ENCODE results near the gene LY6G6D.

LY6G6D gene

DNA sequence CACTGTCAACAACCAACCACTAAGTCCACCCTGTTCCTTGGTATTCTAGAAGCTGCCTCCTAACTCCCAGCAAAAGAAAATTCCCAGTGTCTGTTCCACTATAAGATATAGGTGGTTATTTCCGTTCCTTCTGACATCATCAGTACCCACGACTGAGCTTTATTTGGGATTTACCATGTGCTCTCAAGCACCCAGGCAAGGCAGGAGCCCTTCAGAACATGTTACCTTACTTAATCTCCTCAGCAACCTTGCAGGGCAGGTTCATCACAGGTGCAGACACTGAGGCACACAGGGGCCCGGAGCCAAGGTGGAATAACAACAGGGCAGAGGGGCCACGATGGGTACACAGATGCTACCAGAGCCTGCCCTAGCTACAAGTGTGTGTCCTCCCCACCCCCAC is 22.8 kb upstream of the LY6G6D start:
- peaks cover 0 to 3% (median 0%) of the 10 kb centered on the region in 5 donors for H3K4me1 ChIP-seq (ENCODE audit: control insufficient read depth in 5 of 5, insufficient read depth in 5 of 5, low read length in 5 of 5)
- H3K9me3 ChIP-seq (ENCODE audit: control insufficient read depth in 5 of 5, low read length in 5 of 5): no peaks in the 10 kb centered on the region
- no peaks in the 10 kb centered on the region for H3K27me3 ChIP-seq (ENCODE audit: control insufficient read depth in 5 of 5, insufficient read depth in 4 of 5, low read length in 5 of 5)
- no peak overlapping the region for H3K9ac ChIP-seq (ENCODE audit: low read length in 5 of 5)
- peaks cover 3 to 96% (median 78%) of the 10 kb centered on the region in 5 donors for H3K36me3 ChIP-seq (ENCODE audit: control insufficient read depth in 5 of 5, insufficient read depth in 5 of 5, low read length in 5 of 5)
- no peak overlapping the region for H3K4me3 ChIP-seq (ENCODE audit: low read depth in 1 of 5, low read length in 5 of 5)
- no peak overlapping the region for H3K27ac ChIP-seq (ENCODE audit: low read depth, low read length)

DNA sequence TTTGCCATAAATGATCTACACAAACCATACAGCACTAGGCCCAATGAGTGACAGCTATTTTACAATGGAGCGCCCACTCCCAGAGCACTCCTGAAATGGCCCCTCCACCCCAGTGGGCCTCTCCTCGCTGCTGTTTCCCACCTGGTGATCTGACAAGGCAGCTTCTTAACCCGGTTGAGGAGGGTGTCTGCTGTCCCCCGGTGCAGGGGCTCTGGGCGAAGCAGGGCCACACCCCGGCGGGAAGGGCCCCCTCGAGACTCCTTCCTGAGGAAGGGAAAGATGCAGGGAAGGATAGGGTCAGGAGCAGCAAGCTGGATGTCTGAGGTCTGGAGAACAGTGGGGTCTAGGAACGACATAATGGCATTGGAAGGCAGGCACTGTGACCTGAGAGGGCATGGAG is 22.3 kb upstream of the LY6G6D start:
- H3K4me3 ChIP-seq (ENCODE audit: low read depth in 1 of 5, low read length in 5 of 5): no peak overlapping the region
- H3K9me3 ChIP-seq (ENCODE audit: control insufficient read depth in 5 of 5, low read length in 5 of 5): no peaks in the 10 kb centered on the region
- peaks cover 0 to 7% (median 0%) of the 10 kb centered on the region in 5 donors for H3K4me1 ChIP-seq (ENCODE audit: control insufficient read depth in 5 of 5, insufficient read depth in 5 of 5, low read length in 5 of 5)
- no peaks in the 10 kb centered on the region for H3K27me3 ChIP-seq (ENCODE audit: control insufficient read depth in 5 of 5, insufficient read depth in 4 of 5, low read length in 5 of 5)
- H3K9ac ChIP-seq (ENCODE audit: low read length in 5 of 5): no peak overlapping the region
- peaks cover 4 to 95% (median 78%) of the 10 kb centered on the region in 5 donors for H3K36me3 ChIP-seq (ENCODE audit: control insufficient read depth in 5 of 5, insufficient read depth in 5 of 5, low read length in 5 of 5)
- H3K27ac ChIP-seq (ENCODE audit: low read depth, low read length): no peak overlapping the region

DNA sequence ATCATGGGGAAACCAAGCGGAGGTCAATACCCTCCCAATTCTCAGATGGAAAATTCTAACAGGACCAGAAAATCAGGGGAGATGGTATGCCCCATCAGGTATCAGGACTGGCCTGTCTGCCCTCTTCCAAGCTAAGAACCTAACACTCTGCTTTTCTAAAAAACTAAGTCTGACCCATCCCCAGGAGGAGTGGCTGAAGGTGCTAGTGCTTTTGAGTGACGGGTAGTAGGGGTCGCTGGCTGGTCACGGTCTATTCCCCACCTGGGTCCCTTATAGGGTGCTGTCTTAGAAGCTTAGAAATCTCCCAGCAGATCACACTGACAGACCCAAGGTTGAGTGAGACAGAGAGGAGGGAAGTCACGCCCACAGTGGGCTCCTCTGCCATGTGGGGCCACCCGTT is 21.6 kb upstream of the LY6G6D start:
- no peak overlapping the region for H3K27ac ChIP-seq (ENCODE audit: low read depth, low read length)
- no peaks in the 10 kb centered on the region for H3K27me3 ChIP-seq (ENCODE audit: control insufficient read depth in 5 of 5, insufficient read depth in 4 of 5, low read length in 5 of 5)
- H3K36me3 ChIP-seq (ENCODE audit: control insufficient read depth in 5 of 5, insufficient read depth in 5 of 5, low read length in 5 of 5): peaks cover 5 to 89% (median 71%) of the 10 kb centered on the region in 5 donors

DNA sequence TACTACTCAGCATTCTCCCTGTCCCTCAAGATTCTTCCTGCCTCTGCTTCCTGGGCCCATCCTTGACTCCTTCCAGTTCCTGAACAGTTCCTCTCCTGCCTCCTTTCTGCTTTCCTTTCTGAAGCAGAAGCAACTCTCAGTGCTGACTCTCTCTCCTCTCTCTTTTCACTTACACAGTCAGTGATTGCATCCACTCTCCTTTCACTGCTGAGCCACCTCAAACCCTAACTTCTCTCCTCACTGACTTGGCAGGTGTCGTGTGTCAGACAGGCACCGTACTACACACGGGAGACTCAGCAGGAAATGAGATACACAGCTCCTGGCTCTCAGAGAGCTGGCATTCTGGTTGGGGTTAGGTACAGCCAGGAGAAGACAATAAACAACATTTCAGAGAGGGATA is 17.6 kb upstream of the LY6G6D start:
- Histone ChIP-seq H3K9me3 (ENCODE audit: control insufficient read depth in 5 of 5, low read length in 5 of 5) (no peaks in the 10 kb centered on the region), H3K27me3 (ENCODE audit: control insufficient read depth in 5 of 5, insufficient read depth in 4 of 5, low read length in 5 of 5) (no peaks in the 10 kb centered on the region), H3K36me3 (ENCODE audit: control insufficient read depth in 5 of 5, insufficient read depth in 5 of 5, low read length in 5 of 5) (peaks cover 2 to 69% (median 47%) of the 10 kb centered on the region in 5 donors), H3K4me1 (ENCODE audit: control insufficient read depth in 5 of 5, insufficient read depth in 5 of 5, low read length in 5 of 5) (peaks cover 6 to 26% (median 19%) of the 10 kb centered on the region in 5 donors), H3K4me3 (ENCODE audit: low read depth in 1 of 5, low read length in 5 of 5) (no peak overlapping the region), H3K27ac (ENCODE audit: low read depth, low read length) (no peak overlapping the region), H3K9ac (ENCODE audit: low read length in 5 of 5) (peak overlapping the region in 1 of 5 donors; percentile 10)

More for the DNA sequence above, 21.6 kb upstream of the LY6G6D start:
- H3K9ac ChIP-seq (ENCODE audit: low read length in 5 of 5): no peak overlapping the region
- no peak overlapping the region for H3K4me3 ChIP-seq (ENCODE audit: low read depth in 1 of 5, low read length in 5 of 5)
- no peaks in the 10 kb centered on the region for H3K9me3 ChIP-seq (ENCODE audit: control insufficient read depth in 5 of 5, low read length in 5 of 5)
- H3K4me1 ChIP-seq (ENCODE audit: control insufficient read depth in 5 of 5, insufficient read depth in 5 of 5, low read length in 5 of 5): peaks cover 0 to 7% (median 0%) of the 10 kb centered on the region in 5 donors

DNA sequence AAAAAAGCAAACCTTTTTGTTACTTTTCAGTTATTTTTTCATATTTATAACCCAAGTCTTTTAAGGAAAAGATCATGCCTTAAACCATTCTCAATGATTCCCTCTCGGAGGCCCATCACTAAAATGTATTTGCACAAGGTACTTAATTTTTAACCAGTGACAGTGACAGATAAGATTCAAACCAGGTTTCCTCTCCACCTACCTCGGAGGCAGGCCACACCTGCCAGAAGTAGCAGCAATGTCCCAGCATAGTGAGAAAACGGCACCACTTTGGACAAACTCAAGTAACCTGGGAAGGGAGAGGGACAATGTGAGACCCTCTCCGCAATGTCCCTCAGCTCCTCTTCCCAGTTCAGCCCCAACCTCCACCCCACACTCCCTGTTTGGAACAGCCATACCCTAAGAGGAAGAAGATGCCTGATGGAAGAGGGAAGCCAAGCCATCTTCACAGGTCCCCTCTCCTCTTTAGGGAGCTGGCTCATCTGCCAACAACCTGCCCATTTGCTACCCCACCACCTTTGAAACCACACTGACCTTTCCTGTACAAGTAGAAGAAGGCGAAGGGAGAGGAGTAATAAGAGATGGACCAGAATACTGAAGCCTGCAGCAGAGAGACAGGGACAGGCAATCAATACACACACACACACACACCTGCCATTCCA is 14.3 kb upstream of the LY6G6D start:
- Histone ChIP-seq H3K27ac (ENCODE audit: low read depth, low read length) (no peak overlapping the region), H3K9ac (ENCODE audit: low read length in 5 of 5) (peak overlapping the region in 2 of 5 donors; percentile 9 to 30), H3K9me3 (ENCODE audit: control insufficient read depth in 5 of 5, low read length in 5 of 5) (no peaks in the 10 kb centered on the region), H3K4me1 (ENCODE audit: control insufficient read depth in 5 of 5, insufficient read depth in 5 of 5, low read length in 5 of 5) (peaks cover 6 to 38% (median 24%) of the 10 kb centered on the region in 5 donors), H3K4me3 (ENCODE audit: low read depth in 1 of 5, low read length in 5 of 5) (no peak overlapping the region), H3K36me3 (ENCODE audit: control insufficient read depth in 5 of 5, insufficient read depth in 5 of 5, low read length in 5 of 5) (peaks cover 2 to 38% (median 22%) of the 10 kb centered on the region in 5 donors), H3K27me3 (ENCODE audit: control insufficient read depth in 5 of 5, insufficient read depth in 4 of 5, low read length in 5 of 5) (no peaks in the 10 kb centered on the region)

DNA sequence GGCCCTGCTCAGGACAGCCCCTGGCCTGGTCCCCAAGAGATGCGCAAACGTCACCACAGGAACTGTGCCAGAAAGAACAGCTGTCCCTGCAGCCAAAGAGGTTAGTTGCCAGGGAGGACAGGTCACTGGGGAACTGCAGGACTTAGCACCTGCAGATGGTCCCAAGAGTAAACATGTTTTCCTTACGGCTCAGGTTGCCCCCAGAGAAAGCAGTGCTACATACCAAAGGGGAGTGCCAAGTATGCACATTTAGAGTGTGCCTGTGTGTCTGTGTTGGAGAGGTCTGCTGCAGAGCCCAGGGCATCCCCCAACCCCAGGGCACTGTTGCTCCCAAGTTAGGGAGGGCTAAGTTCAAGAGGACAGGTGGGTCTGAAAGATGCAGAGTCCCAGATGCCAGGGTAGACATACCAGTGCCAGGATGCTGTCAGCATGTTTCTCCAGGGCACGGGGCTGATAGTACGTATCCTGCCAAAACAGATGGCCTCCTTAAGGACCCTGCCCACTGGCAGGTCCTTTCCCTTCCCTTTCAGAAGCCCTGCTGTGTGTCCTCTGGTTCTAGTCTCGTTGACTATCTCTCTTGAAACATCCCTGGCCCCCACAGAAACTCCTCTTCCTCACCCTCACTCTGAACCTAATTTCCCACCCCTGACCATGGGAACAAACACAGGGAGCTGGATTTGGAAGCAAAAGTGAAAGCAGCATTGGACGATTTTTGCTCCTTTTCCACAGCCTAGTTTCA is 13.3 kb upstream of the LY6G6D start:
- peaks cover 2 to 29% (median 14%) of the 10 kb centered on the region in 5 donors for H3K36me3 ChIP-seq (ENCODE audit: control insufficient read depth in 5 of 5, insufficient read depth in 5 of 5, low read length in 5 of 5)
- H3K4me1 ChIP-seq (ENCODE audit: control insufficient read depth in 5 of 5, insufficient read depth in 5 of 5, low read length in 5 of 5): peaks cover 6 to 35% (median 24%) of the 10 kb centered on the region in 5 donors
- no peaks in the 10 kb centered on the region for H3K9me3 ChIP-seq (ENCODE audit: control insufficient read depth in 5 of 5, low read length in 5 of 5)
- H3K27ac ChIP-seq (ENCODE audit: low read depth, low read length): peak overlapping the region; percentile 97
- H3K4me3 ChIP-seq (ENCODE audit: low read depth in 1 of 5, low read length in 5 of 5): peak overlapping the region; percentile 89 to 98 (median 94)
- peak overlapping the region; percentile 90 to 97 (median 96) for H3K9ac ChIP-seq (ENCODE audit: low read length in 5 of 5)
- no peaks in the 10 kb centered on the region for H3K27me3 ChIP-seq (ENCODE audit: control insufficient read depth in 5 of 5, insufficient read depth in 4 of 5, low read length in 5 of 5)

DNA sequence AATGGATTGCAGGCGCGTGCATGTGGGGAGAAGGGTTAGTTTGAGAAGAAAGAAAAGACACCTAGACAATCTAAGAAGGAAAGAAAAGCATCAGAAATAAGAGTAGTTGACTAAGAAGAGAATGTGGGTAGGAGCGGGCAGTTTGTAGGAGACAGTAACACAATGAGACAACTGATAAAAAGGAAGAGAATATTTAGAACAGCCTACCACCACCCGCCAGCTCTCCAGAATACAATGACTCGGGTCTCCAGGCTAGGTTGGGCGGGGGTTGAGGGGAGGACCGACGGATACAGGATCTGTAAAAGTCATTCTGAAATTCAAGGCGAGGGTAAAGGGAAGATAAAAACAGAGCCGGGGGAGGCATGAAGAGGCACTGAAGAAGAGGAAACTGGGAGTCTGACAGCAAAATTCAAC is 12.7 kb upstream of the LY6G6D start:
- H3K27ac ChIP-seq (ENCODE audit: low read depth, low read length): peak overlapping the region; percentile 97
- peak overlapping the region; percentile 90 to 97 (median 96) for H3K9ac ChIP-seq (ENCODE audit: low read length in 5 of 5)
- peaks cover 2 to 24% (median 12%) of the 10 kb centered on the region in 5 donors for H3K36me3 ChIP-seq (ENCODE audit: control insufficient read depth in 5 of 5, insufficient read depth in 5 of 5, low read length in 5 of 5)
- H3K9me3 ChIP-seq (ENCODE audit: control insufficient read depth in 5 of 5, low read length in 5 of 5): no peaks in the 10 kb centered on the region
- H3K27me3 ChIP-seq (ENCODE audit: control insufficient read depth in 5 of 5, insufficient read depth in 4 of 5, low read length in 5 of 5): no peaks in the 10 kb centered on the region
- peak overlapping the region; percentile 89 to 98 (median 94) for H3K4me3 ChIP-seq (ENCODE audit: low read depth in 1 of 5, low read length in 5 of 5)
- H3K4me1 ChIP-seq (ENCODE audit: control insufficient read depth in 5 of 5, insufficient read depth in 5 of 5, low read length in 5 of 5): peaks cover 6 to 35% (median 24%) of the 10 kb centered on the region in 5 donors

DNA sequence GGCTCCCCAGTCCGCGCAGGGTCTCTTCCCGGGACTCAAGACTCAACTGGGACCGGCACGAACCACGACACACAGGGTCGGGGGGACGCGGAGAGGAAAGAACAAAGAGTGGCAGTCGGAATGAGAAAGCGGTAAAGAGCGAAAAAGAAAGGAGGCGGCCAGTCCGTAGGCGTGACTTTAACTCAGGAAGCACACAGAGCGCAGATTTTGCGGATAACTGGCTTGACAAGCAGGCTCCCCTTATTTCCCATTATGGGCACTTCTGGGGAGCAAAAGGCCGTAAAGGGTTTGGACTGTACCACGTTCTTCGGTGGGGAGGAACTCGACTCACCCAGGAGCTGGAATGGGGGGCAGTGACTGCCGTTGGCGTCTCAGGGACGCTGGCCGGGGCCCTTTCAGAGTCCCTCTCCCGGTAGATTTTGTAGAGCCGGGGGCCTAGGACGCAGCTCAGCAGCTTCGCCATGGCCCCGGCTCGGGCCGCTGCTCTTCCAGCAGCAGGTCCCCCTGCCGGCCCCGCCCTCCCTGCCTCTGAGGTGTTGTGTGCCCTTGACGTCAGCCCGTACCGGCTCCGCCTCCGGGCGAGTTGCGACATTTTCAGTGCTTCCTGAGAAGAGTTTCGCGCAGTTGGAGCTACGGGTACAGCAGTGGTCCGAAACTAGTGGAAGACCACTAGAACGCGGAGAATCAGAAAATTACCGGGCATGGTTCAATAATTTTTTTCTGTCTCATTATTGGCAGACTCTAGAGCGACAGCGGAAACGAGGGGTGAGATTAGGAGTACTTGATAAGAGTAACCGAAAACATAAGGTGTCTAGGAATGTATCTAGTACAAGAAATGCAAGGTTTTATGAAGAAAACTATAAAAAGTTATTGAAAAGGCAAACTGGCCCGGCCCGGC is 12.1 kb upstream of the LY6G6D start, which contains the start of gene ABHD16A:
ABHD16A (minus strand) TSS at position 506 of the 898 bp plus-strand sequence; CDS start at position 463, 43 bp downstream.
- peak within 1 kb of the TSS; percentile 90 to 97 (median 96) for H3K9ac ChIP-seq (ENCODE audit: low read length in 5 of 5)
- peaks cover 0 to 19% (median 12%) of the 10 kb centered on the region in 5 donors for H3K36me3 ChIP-seq (ENCODE audit: control insufficient read depth in 5 of 5, insufficient read depth in 5 of 5, low read length in 5 of 5)
- H3K9me3 ChIP-seq (ENCODE audit: control insufficient read depth in 5 of 5, low read length in 5 of 5): no peaks in the 10 kb centered on the region
- H3K4me1 ChIP-seq (ENCODE audit: control insufficient read depth in 5 of 5, insufficient read depth in 5 of 5, low read length in 5 of 5): peaks cover 6 to 31% (median 24%) of the 10 kb centered on the region in 5 donors
- peak within 1 kb of the TSS; percentile 97 for H3K27ac ChIP-seq (ENCODE audit: low read depth, low read length)
- peak within 1 kb of the TSS; percentile 89 to 98 (median 94) for H3K4me3 ChIP-seq (ENCODE audit: low read depth in 1 of 5, low read length in 5 of 5)
- H3K27me3 ChIP-seq (ENCODE audit: control insufficient read depth in 5 of 5, insufficient read depth in 4 of 5, low read length in 5 of 5): no peaks in the 10 kb centered on the region

DNA sequence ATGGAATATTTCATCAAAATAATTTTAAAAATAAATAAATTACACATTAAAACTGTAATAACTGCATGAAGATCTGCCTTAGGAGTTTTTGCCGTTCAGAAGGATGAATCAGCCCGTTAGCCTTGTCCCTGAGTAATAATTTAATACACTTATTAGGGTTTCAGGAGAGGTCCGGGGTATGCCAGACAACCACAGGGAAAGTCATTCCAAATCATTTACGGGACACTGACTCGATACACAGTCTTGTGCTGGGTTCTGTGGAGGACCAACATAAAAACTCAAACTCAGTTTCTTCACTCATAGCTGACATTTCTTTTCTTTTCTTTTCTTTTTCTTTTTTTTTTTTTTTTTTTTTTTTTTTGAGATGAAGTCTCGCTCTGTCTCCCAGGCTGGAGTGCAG is 9.2 kb upstream of the LY6G6D start:
- H3K4me3 ChIP-seq (ENCODE audit: low read depth in 1 of 5, low read length in 5 of 5): no peak overlapping the region
- no peaks in the 10 kb centered on the region for H3K9me3 ChIP-seq (ENCODE audit: control insufficient read depth in 5 of 5, low read length in 5 of 5)
- peaks cover 0 to 4% (median 4%) of the 10 kb centered on the region in 5 donors for H3K27me3 ChIP-seq (ENCODE audit: control insufficient read depth in 5 of 5, insufficient read depth in 4 of 5, low read length in 5 of 5)

More for the DNA sequence above, 9.2 kb upstream of the LY6G6D start:
- H3K36me3 ChIP-seq (ENCODE audit: control insufficient read depth in 5 of 5, insufficient read depth in 5 of 5, low read length in 5 of 5): peaks cover 0 to 3% (median 0%) of the 10 kb centered on the region in 5 donors
- peaks cover 6 to 32% (median 23%) of the 10 kb centered on the region in 5 donors for H3K4me1 ChIP-seq (ENCODE audit: control insufficient read depth in 5 of 5, insufficient read depth in 5 of 5, low read length in 5 of 5)
- H3K27ac ChIP-seq (ENCODE audit: low read depth, low read length): no peak overlapping the region
- no peak overlapping the region for H3K9ac ChIP-seq (ENCODE audit: low read length in 5 of 5)
